ENCODE results near the gene ALG12. TPM values are rescaled to one million over a fixed set of nuclear protein-coding genes. Genes with fewer than 3 reads are reported as not detected.

ALG12 gene
- total RNA-seq, 1 experiment from 2014 or later, result 29.2 TPM

- TF ChIP-seq ATF3 (CRISPR knock-in tag; conservative IDR thresholded peaks at IDR 0.05), result no peak
Observed at GRCh38 chr22:49856343-49856742, 61.9 kb downstream of the ALG12 start (continued).

GRCh38 chr22:49855251-49855911 is 62.9 kb downstream of the ALG12 start:
- no peak for ATAC-seq
- TF ChIP-seq ELF4 (CRISPR knock-in tag; IDR thresholded peaks at IDR 0.05; ENCODE audit: low read depth) (no peak), PRDM15 (CRISPR knock-in tag; IDR thresholded peaks at IDR 0.05) (no peak), RELA (CRISPR knock-in tag; IDR thresholded peaks at IDR 0.05; ENCODE audit: borderline replicate concordance) (no peak), TEAD1 (CRISPR knock-in tag; IDR thresholded peaks at IDR 0.05) (no peak), GABPB1 (CRISPR knock-in tag; IDR thresholded peaks at IDR 0.05) (no peak), CDX4 (CRISPR knock-in tag; IDR thresholded peaks at IDR 0.05; ENCODE audit: borderline replicate concordance) (no peak), ZBTB21 (CRISPR knock-in tag; IDR thresholded peaks at IDR 0.05; ENCODE audit: borderline replicate concordance) (no peak), HMGXB4 (CRISPR knock-in tag; IDR thresholded peaks at IDR 0.05) (no peak), ZNF425 (CRISPR knock-in tag; conservative IDR thresholded peaks at IDR 0.05) (no peak), ZNF512 (CRISPR knock-in tag; IDR thresholded peaks at IDR 0.05; ENCODE audit: borderline replicate concordance) (no peak), ZNF532 (CRISPR knock-in tag; IDR thresholded peaks at IDR 0.05; ENCODE audit: borderline replicate concordance) (no peak)
- H3K4me3 Mint-ChIP-seq, result peak overlapping the region; percentile 93
- peaks cover 24% of the 10 kb centered on the region for H3K4me1 Mint-ChIP-seq
- CTCF ChIA-PET, result no interaction called here
- H3K36me3 Mint-ChIP-seq, result no peaks in the 10 kb centered on the region
- POLR2A ChIA-PET, result no interaction called here
- no peaks in the 10 kb centered on the region for H3K9me3 Mint-ChIP-seq
- H3K27ac Mint-ChIP-seq, result peak overlapping the region; percentile 60; the same call in 1 of the 2 replicates
- DNase-seq (ENCODE audit: low spot score), result no peak
- peaks cover 26% of the 10 kb centered on the region for H3K27me3 Mint-ChIP-seq (ENCODE audit: low read depth)

All from WTC11 (cell line).